ENCODE measurements around the gene DCLK1.

DNA sequence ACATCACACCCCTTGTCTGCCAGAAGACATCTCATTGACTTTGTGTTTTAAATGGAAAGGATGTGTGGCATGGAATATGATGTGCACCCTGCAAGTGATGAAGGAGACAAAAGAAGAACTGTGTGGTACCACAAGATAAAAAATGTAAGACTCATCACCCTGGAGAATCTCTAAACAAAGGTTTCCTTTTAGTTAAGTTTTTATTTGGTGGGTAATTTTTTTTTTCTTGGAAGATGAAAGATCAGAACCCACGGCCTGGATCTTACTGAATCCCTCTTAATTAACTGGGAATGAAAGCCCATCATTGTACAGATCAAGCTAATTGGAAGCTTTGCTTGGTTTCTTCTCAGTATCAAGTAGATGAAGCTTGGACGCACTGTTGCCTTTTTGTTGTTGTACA, 129.6 kb downstream of the DCLK1 start:
- TF ChIP-seq POLR2A (IDR thresholded peaks at IDR 0.05; ENCODE audit: borderline replicate concordance, extremely low read depth, insufficient read depth, insufficient read length) (no peak), ELF1 (IDR thresholded peaks at IDR 0.05; ENCODE audit: borderline replicate concordance, low read depth) (no peak), POLR2AphosphoS5 (IDR thresholded peaks at IDR 0.05; ENCODE audit: low read depth, low read length) (no peak), EGR1 (IDR thresholded peaks at IDR 0.05; ENCODE audit: low read depth) (no peak), EZH2 (IDR thresholded peaks at IDR 0.05) (no peak), FOSL1 (IDR thresholded peaks at IDR 0.05; ENCODE audit: low read depth) (no peak), SRF (IDR thresholded peaks at IDR 0.05; ENCODE audit: low read depth) (no peak), JUND (IDR thresholded peaks at IDR 0.05) (no peak), ZNF274 (IDR thresholded peaks at IDR 0.05; ENCODE audit: low read depth, low read length) (no peak)
- TF ChIP-seq, protein P1, sequence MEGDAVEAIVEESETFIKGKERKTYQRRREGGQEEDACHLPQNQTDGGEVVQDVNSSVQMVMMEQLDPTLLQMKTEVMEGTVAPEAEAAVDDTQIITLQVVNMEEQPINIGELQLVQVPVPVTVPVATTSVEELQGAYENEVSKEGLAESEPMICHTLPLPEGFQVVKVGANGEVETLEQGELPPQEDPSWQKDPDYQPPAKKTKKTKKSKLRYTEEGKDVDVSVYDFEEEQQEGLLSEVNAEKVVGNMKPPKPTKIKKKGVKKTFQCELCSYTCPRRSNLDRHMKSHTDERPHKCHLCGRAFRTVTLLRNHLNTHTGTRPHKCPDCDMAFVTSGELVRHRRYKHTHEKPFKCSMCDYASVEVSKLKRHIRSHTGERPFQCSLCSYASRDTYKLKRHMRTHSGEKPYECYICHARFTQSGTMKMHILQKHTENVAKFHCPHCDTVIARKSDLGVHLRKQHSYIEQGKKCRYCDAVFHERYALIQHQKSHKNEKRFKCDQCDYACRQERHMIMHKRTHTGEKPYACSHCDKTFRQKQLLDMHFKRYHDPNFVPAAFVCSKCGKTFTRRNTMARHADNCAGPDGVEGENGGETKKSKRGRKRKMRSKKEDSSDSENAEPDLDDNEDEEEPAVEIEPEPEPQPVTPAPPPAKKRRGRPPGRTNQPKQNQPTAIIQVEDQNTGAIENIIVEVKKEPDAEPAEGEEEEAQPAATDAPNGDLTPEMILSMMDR (IDR thresholded peaks at IDR 0.05 in 2 of 3, conservative IDR thresholded peaks at IDR 0.05 in 1 of 3; ENCODE audit: borderline replicate concordance in 1 of 3, insufficient read depth in 1 of 3, low read depth in 2 of 3, low read length in 2 of 3) = no peak
- TF ChIP-seq, protein P2, sequence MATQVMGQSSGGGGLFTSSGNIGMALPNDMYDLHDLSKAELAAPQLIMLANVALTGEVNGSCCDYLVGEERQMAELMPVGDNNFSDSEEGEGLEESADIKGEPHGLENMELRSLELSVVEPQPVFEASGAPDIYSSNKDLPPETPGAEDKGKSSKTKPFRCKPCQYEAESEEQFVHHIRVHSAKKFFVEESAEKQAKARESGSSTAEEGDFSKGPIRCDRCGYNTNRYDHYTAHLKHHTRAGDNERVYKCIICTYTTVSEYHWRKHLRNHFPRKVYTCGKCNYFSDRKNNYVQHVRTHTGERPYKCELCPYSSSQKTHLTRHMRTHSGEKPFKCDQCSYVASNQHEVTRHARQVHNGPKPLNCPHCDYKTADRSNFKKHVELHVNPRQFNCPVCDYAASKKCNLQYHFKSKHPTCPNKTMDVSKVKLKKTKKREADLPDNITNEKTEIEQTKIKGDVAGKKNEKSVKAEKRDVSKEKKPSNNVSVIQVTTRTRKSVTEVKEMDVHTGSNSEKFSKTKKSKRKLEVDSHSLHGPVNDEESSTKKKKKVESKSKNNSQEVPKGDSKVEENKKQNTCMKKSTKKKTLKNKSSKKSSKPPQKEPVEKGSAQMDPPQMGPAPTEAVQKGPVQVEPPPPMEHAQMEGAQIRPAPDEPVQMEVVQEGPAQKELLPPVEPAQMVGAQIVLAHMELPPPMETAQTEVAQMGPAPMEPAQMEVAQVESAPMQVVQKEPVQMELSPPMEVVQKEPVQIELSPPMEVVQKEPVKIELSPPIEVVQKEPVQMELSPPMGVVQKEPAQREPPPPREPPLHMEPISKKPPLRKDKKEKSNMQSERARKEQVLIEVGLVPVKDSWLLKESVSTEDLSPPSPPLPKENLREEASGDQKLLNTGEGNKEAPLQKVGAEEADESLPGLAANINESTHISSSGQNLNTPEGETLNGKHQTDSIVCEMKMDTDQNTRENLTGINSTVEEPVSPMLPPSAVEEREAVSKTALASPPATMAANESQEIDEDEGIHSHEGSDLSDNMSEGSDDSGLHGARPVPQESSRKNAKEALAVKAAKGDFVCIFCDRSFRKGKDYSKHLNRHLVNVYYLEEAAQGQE (IDR thresholded peaks at IDR 0.05; ENCODE audit: low read depth) = no peak
- TF ChIP-seq, protein P3, sequence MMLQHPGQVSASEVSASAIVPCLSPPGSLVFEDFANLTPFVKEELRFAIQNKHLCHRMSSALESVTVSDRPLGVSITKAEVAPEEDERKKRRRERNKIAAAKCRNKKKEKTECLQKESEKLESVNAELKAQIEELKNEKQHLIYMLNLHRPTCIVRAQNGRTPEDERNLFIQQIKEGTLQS (IDR thresholded peaks at IDR 0.05) = no peak
